H1 (cell line): ENCODE data around the gene SP8. TPM values are rescaled to one million over a fixed set of nuclear protein-coding genes. Genes with fewer than 3 reads are reported as not detected.

Experiments used
- CTCF ChIA-PET: fragments of 300-600 bp; sonication (Branson Sonifier 250); formaldehyde crosslinking; loops from one replicate; lab custom pipeline; 2021; ENCODE audit not compliant: partially characterized antibody; lab: Charles Lee
- POLR2A ChIA-PET: fragments of 300-600 bp; sonication (Branson Sonifier 250); formaldehyde crosslinking; loops from one replicate; lab custom pipeline; 2021; ENCODE audit warnings: inconsistent platforms; ENCODE audit not compliant: partially characterized antibody; lab: Charles Lee
- DNase-seq, 2 experiments: peaks; one replicate each; pipeline versions ENCODE4 v3.0.0 to v3.0.0-alpha.2; 2010 to 2022; ENCODE audit warnings: low spot score in 2 of 2, low read depth in 1 of 2, mixed read lengths in 1 of 2
- FAIRE-seq: peaks from 2 replicates; lab custom pipeline; 2011; peaks lifted over from hg19 to GRCh38; lab: Jason Lieb, UNC
- H2AFZ ChIP-seq: 2 replicates; pipeline ENCODE4 v1.8.1; 2012; ENCODE audit warnings: low read length, inconsistent platforms
- H2AK5ac ChIP-seq: 2 replicates; pipeline ENCODE4 v1.6.1; 2013; ENCODE audit warnings: low read depth, low read length
- H2BK120ac ChIP-seq: replicated peaks from 2 replicates; pipeline ENCODE3; 2013; ENCODE audit warnings: low read depth, low read length, inconsistent platforms
- H2BK12ac ChIP-seq: 2 replicates; pipeline ENCODE4 v1.6.1; 2013; ENCODE audit warnings: low read depth, low read length
- H2BK15ac ChIP-seq: 2 replicates; pipeline ENCODE4 v1.6.1; 2013; ENCODE audit warnings: low read length
- H2BK20ac ChIP-seq: 2 replicates; pipeline ENCODE4 v1.6.1; 2013; ENCODE audit warnings: low read length
- H2BK5ac ChIP-seq: 2 replicates; pipeline ENCODE4 v1.6.1; 2013; ENCODE audit warnings: low read depth, low read length
- H3K14ac ChIP-seq: 2 replicates; pipeline ENCODE4 v1.6.1; 2013; ENCODE audit warnings: inconsistent platforms; ENCODE audit not compliant: insufficient read length
- H3K18ac ChIP-seq: 2 replicates; pipeline ENCODE4 v1.6.1; 2013; ENCODE audit warnings: low read length; ENCODE audit errors: extremely low read depth
- H3K23ac ChIP-seq: 2 replicates; pipeline ENCODE4 v1.6.1; 2013; ENCODE audit warnings: inconsistent platforms; ENCODE audit not compliant: insufficient read length
- H3K23me2 ChIP-seq: 2 replicates; pipeline ENCODE4 v1.6.1; 2013; ENCODE audit warnings: low read depth, low read length
- H3K27ac ChIP-seq: 2 replicates; pipeline ENCODE4 v1.6.1; 2011; ENCODE audit warnings: low read depth, low read length, inconsistent platforms
- H3K27me3 ChIP-seq, 4 experiments: replicated peaks in 1 of 4; 1 replicate in 1 of 4; 2 replicates in 3 of 4; pipeline versions ENCODE4 v1.6.1 to v1.8.1; 2011 to 2013; ENCODE audit warnings: low read length in 3 of 4, mild to moderate bottlenecking in 3 of 4, inconsistent platforms in 2 of 4, mixed read lengths in 2 of 4, moderate library complexity in 1 of 4; ENCODE audit not compliant: control insufficient read depth in 3 of 4, insufficient read depth in 3 of 4; ENCODE audit errors: extremely low read depth in 1 of 4
- H3K36me3 ChIP-seq, 4 experiments: 2 replicates each; pipeline versions ENCODE4 v1.6.1 to v1.8.1; 2011 to 2013; ENCODE audit warnings: mild to moderate bottlenecking in 4 of 4, low read length in 3 of 4, moderate library complexity in 2 of 4, control low read depth in 1 of 4, inconsistent platforms in 1 of 4; ENCODE audit not compliant: insufficient read depth in 4 of 4, control insufficient read depth in 2 of 4
- H3K4ac ChIP-seq: replicated peaks from 2 replicates; pipeline ENCODE3; 2013; ENCODE audit warnings: low read length, low read depth, mixed read lengths, inconsistent platforms; ENCODE audit not compliant: insufficient read length
- H3K4me1 ChIP-seq, 4 experiments: replicated peaks in 1 of 4; 1 replicate in 1 of 4; 2 replicates in 3 of 4; pipeline versions ENCODE4 v1.6.1 to v1.8.1; 2011 to 2013; ENCODE audit warnings: low read length in 3 of 4, inconsistent platforms in 2 of 4, mixed read lengths in 1 of 4; ENCODE audit not compliant: insufficient read depth in 4 of 4, control insufficient read depth in 3 of 4
- H3K4me2 ChIP-seq, 2 experiments: 2 replicates each; pipeline versions ENCODE4 v1.6.1 to v1.8.1; 2011 to 2013; ENCODE audit warnings: low read depth in 2 of 2, low read length in 2 of 2, control low read depth in 1 of 2, inconsistent platforms in 1 of 2, mild to moderate bottlenecking in 1 of 2; ENCODE audit not compliant: insufficient read depth in 1 of 2
- H3K4me3 ChIP-seq, 4 experiments: fragments of 200-600, 300-600 bp in 1 of 4; sonication (generic), shearing (Covaris generic), sonication (Bioruptor Twin) in 1 of 4; 2 replicates each; pipeline versions ENCODE4 v1.5.1 to v1.8.1; 2011 to 2016; ENCODE audit warnings: low read length in 4 of 4, low read depth in 3 of 4, control low read depth in 2 of 4, inconsistent platforms in 2 of 4, mild to moderate bottlenecking in 2 of 4, mixed read lengths in 1 of 4, moderate library complexity in 1 of 4; ENCODE audit not compliant: insufficient read depth in 2 of 4; ENCODE audit errors: extremely low read depth in 1 of 4
- H3K56ac ChIP-seq: replicated peaks from 2 replicates; pipeline ENCODE3; 2013; ENCODE audit warnings: low read depth, mild to moderate bottlenecking, mixed read lengths, low read length, inconsistent platforms; ENCODE audit not compliant: insufficient read length
- H3K79me1 ChIP-seq: 2 replicates; pipeline ENCODE4 v1.6.1; 2013; ENCODE audit warnings: low read depth, low read length, control low read depth
- H3K79me2 ChIP-seq, 2 experiments: 2 replicates each; pipeline versions ENCODE4 v1.6.1 to v1.8.1; 2012 to 2013; ENCODE audit warnings: low read length in 2 of 2, mild to moderate bottlenecking in 2 of 2, inconsistent platforms in 1 of 2; ENCODE audit not compliant: insufficient read depth in 2 of 2, control insufficient read depth in 1 of 2
- H3K9ac ChIP-seq, 4 experiments: replicated peaks in 1 of 4; 1 replicate in 1 of 4; 2 replicates in 3 of 4; pipeline versions ENCODE4 v1.6.1 to v1.8.1; 2011 to 2013; ENCODE audit warnings: low read depth in 3 of 4, low read length in 3 of 4, control low read depth in 2 of 4, mild to moderate bottlenecking in 2 of 4, moderate library complexity in 2 of 4, inconsistent platforms in 1 of 4; ENCODE audit errors: extremely low read depth in 1 of 4
- H3K9me3 ChIP-seq, 2 experiments: 2 replicates each; pipeline versions ENCODE4 v1.6.1 to v1.8.1; 2012 to 2013; ENCODE audit warnings: mild to moderate bottlenecking in 2 of 2, moderate library complexity in 2 of 2, control low read depth in 1 of 2, inconsistent platforms in 1 of 2, low read depth in 1 of 2, low read length in 1 of 2, mixed read lengths in 1 of 2; ENCODE audit not compliant: insufficient read depth in 2 of 2
- H4K20me1 ChIP-seq, 2 experiments: replicated peaks in 1 of 2; 2 replicates each; pipeline versions ENCODE3 to v1.8.1; 2011 to 2013; ENCODE audit warnings: inconsistent platforms in 2 of 2, low read length in 2 of 2, mild to moderate bottlenecking in 1 of 2; ENCODE audit not compliant: insufficient read depth in 2 of 2, control insufficient read depth in 1 of 2
- H4K5ac ChIP-seq: 2 replicates; pipeline ENCODE4 v1.6.1; 2013; ENCODE audit warnings: low read length, low read depth, mixed read lengths, inconsistent platforms; ENCODE audit not compliant: insufficient read length
- H4K8ac ChIP-seq: 2 replicates; pipeline ENCODE4 v1.8.0; 2013; ENCODE audit warnings: mild to moderate bottlenecking, moderate library complexity, low read length, inconsistent platforms; ENCODE audit not compliant: insufficient read depth; ENCODE audit errors: extremely low read depth
- H4K91ac ChIP-seq: replicated peaks from 2 replicates; pipeline ENCODE3; 2013; ENCODE audit warnings: low read length, mixed read lengths, inconsistent platforms; ENCODE audit not compliant: insufficient read length
- CTBP2 ChIP-seq: IDR thresholded peaks from 2 replicates; pipeline ENCODE4 v1.7.0; 2011; ENCODE audit warnings: borderline replicate concordance, mild to moderate bottlenecking, moderate library complexity, mixed read lengths, low read length; ENCODE audit not compliant: insufficient read depth, insufficient read length
- E2F6 ChIP-seq: IDR thresholded peaks from 2 replicates; pipeline ENCODE4 v1.6.1; 2012; ENCODE audit warnings: inconsistent platforms
- KDM5A ChIP-seq: fragments of 200-600 bp; IDR thresholded peaks from 2 replicates; pipeline ENCODE4 v1.7.1; 2012; ENCODE audit warnings: mild to moderate bottlenecking, low read length, inconsistent platforms, mixed read lengths
- MAX ChIP-seq: IDR thresholded peaks from 2 replicates; pipeline ENCODE4 v1.6.1; 2012; ENCODE audit warnings: inconsistent platforms
- NANOG ChIP-seq: IDR thresholded peaks from 2 replicates; pipeline ENCODE4 v1.6.1; 2011; ENCODE audit warnings: low read length, low read depth, mild to moderate bottlenecking, inconsistent platforms; ENCODE audit not compliant: insufficient read depth, poor library complexity, severe bottlenecking
- PHF8 ChIP-seq: fragments of 200-600 bp; sonication (generic); conservative IDR thresholded peaks from 2 replicates; pipeline ENCODE4 v1.7.1; 2012; ENCODE audit warnings: low read depth, mild to moderate bottlenecking, inconsistent platforms, low read length, moderate library complexity
- RAD21 ChIP-seq, 2 experiments: IDR thresholded peaks in 1 of 2; conservative IDR thresholded peaks in 1 of 2; 2 replicates each; pipeline ENCODE4 v1.6.1; 2011; ENCODE audit warnings: low read depth in 2 of 2, low read length in 2 of 2, improper control_type of control experiment in 1 of 2, inconsistent platforms in 1 of 2, mild to moderate bottlenecking in 1 of 2, moderate library complexity in 1 of 2
- RXRA ChIP-seq: IDR thresholded peaks from 2 replicates; pipeline ENCODE4 v1.6.1; 2011; ENCODE audit warnings: low read depth, mild to moderate bottlenecking, low read length, moderate library complexity; ENCODE audit not compliant: insufficient read depth
- SUZ12 ChIP-seq: fragments of 200-600 bp; sonication (generic); IDR thresholded peaks from 2 replicates; pipeline ENCODE4 v1.6.1; 2012; ENCODE audit warnings: mild to moderate bottlenecking, inconsistent platforms, low read length, moderate library complexity, mixed read lengths
- WGBS, 2 experiments: shearing (Covaris generic) in 1 of 2; methylation state at CpG; one replicate each; pipeline versions ENCODE4 v1.1.6 to v1.1.7; 2013 to 2015; ENCODE audit warnings: low lambda C conversion rate in 2 of 2, mixed read lengths in 2 of 2, inconsistent platforms in 1 of 2, low coverage in 1 of 2, missing lambda C conversion rate in 1 of 2; ENCODE audit not compliant: insufficient replicate concordance in 2 of 2, insufficient coverage in 1 of 2, insufficient read length in 1 of 2; ENCODE audit errors: extremely low coverage in 1 of 2, missing lambda C conversion rate in 1 of 2; 5-methylcytosine and 5-hydroxymethylcytosine counted together
- polyA plus RNA-seq, 7 experiments: library from polyadenylated mRNA; depleted of rRNA in 3 of 7; stranded (reverse) in 5 of 7; unstranded in 2 of 7; fragments of >200 nt in 5 of 7; fragments of 200-250 nt in 2 of 7; gene quantifications; 1 replicate in 5 of 7; 2 replicates in 1 of 7; 4 replicates in 1 of 7; pipeline versions ENCODE4 v1.2.1 to v1.2.3, GENCODE V29; 2011 to 2013; ENCODE audit warnings: missing spikeins in 2 of 7, mixed read lengths in 2 of 7
- total RNA-seq: library from RNA; stranded (reverse); fragmentation: NEBNext Ultra II Directional; extraction: Animal tissue kit (Norgen Biotek cat#: 25700); gene quantifications from 2 replicates; pipeline ENCODE4 v1.2.1, GENCODE V29; 2021

SP8 gene
- total and polyA plus RNA-seq, 2 of the 8 experiments (the other 6 are each of a cell fraction or from before 2014, with no cell fraction given) = 11.3 to 12.0 TPM

GRCh38 chr7:20804345-20804744 is 17.7 kb upstream of the SP8 start:
- TF ChIP-seq RAD21 (IDR thresholded peaks at IDR 0.05 in 1 of 2, conservative IDR thresholded peaks at IDR 0.05 in 1 of 2; ENCODE audit: low read depth in 2 of 2, low read length in 2 of 2) = no peak
- no peak for TF ChIP-seq E2F6
- TF ChIP-seq PHF8 = no peak
- no peak for TF ChIP-seq MAX
- no peak for TF ChIP-seq SUZ12
- TF ChIP-seq KDM5A = no peak
- no peak for TF ChIP-seq NANOG
- no peak for TF ChIP-seq RXRA
- no peak for TF ChIP-seq CTBP2
- no peak overlapping the region for H3K56ac ChIP-seq
- peaks cover 0 to 3% (median 0%) of the 10 kb centered on the region in 4 experiments; a peak in 1 of 8 replicates for H3K36me3 ChIP-seq
- no peak overlapping the region for H2BK20ac ChIP-seq
- ChIA-PET CTCF (interaction anchor here (0.7 to 1.8 kb wide), 2 partner anchors 13 to 28 kb away, joined by 3 to 6 read pairs; no protein-coding TSS in a partner anchor), POLR2A (interaction anchor here (0.6 kb wide), 1 partner anchor 19 kb away, joined by 3 read pairs; no protein-coding TSS in a partner anchor)
- no peak overlapping the region for H3K18ac ChIP-seq
- H2AK5ac ChIP-seq = no peak overlapping the region
- H2BK12ac ChIP-seq = no peak overlapping the region
- no peak overlapping the region for H4K8ac ChIP-seq
- no peak overlapping the region for H2BK15ac ChIP-seq
- 94% methylated on average over 3 of the region's 3 CpGs; no CpG with 5 or more reads in 1 of the 2 experiments for WGBS, 2 experiments
- peaks cover 0 to 10% (median 4%) of the 10 kb centered on the region in 4 experiments; a peak in 2 of 7 replicates for H3K4me1 ChIP-seq
- no peak overlapping the region for H3K27ac ChIP-seq
- H2AFZ ChIP-seq = no peak overlapping the region
- H3K4me2 ChIP-seq = no peak overlapping the region
- no peak for FAIRE-seq
- H3K79me1 ChIP-seq = no peaks in the 10 kb centered on the region
- H2BK5ac ChIP-seq = no peak overlapping the region
- H3K23me2 ChIP-seq = no peaks in the 10 kb centered on the region
- no peak overlapping the region for H2BK120ac ChIP-seq
- DNase-seq = no peak
- H3K27me3 ChIP-seq = no peaks in the 10 kb centered on the region
- H4K91ac ChIP-seq = no peak overlapping the region
- no peaks in the 10 kb centered on the region for H4K20me1 ChIP-seq
- no peaks in the 10 kb centered on the region for H3K79me2 ChIP-seq
- H3K9ac ChIP-seq = no peak overlapping the region
- H3K4me3 ChIP-seq = no peak overlapping the region
- no peak overlapping the region for H4K5ac ChIP-seq
- H3K14ac ChIP-seq = no peak overlapping the region
- H3K23ac ChIP-seq = no peak overlapping the region
- no peak overlapping the region for H3K4ac ChIP-seq
- 0 out of 4 replicates have a peak, but pooled peaks cover 0 to 2% of the 10 kb centered on the region in 2 experiments for H3K9me3 ChIP-seq
